Suppressor macrophage treated with lipopolysaccharide for 1 hour (primary cell): ENCODE measurements around the gene SNAI1.
"Not testable (repeated sequence)": the region's sequence is repeated elsewhere in the genome, so short reads cannot be mapped to it uniquely, and the experiment has no call there.

Source experiments
- DNase-seq, 3 donors: peaks; one replicate each; pipeline ENCODE4 v3.0.0-alpha.2; 2020 to 2022

Gene SNAI1

GRCh38 chr20:49982346-49983122 lies at the start of gene SNAI1:
Gene SNAI1 (plus strand): TSS chr20:49982980. CDS start chr20:49983060, 80 bp downstream.
- DNase-seq, result peak; percentile 74 to 90 (median 76)

GRCh38 chr20:49935746-49936152 lies 47.0 kb upstream of the SNAI1 start:
- DNase-seq, result no peak

- peak; percentile 93 to 99 (median 98) for DNase-seq
These were observed 46.4 kb upstream of the SNAI1 start, which contains the start of gene RNF114 for GRCh38 chr20:49936153-49937026. Gene RNF114 (plus strand): TSS chr20:49936397. CDS start chr20:49936413, 16 bp downstream.

- DNase-seq, result peak in 2 of 3 donors; percentile 38 to 49
These were observed 45.5 kb upstream of the SNAI1 start for GRCh38 chr20:49937027-49937929.

GRCh38 chr20:49938173-49939163 lies 44.3 kb upstream of the SNAI1 start:
- DNase-seq, result peak; percentile 37 to 69 (median 54)

GRCh38 chr20:49941456-49941855 lies 41.3 kb upstream of the SNAI1 start:
- no peak for DNase-seq

GRCh38 chr20:49942303-49942702 lies 40.5 kb upstream of the SNAI1 start:
- DNase-seq, result no peak

GRCh38 chr20:49942942-49943341 lies 39.8 kb upstream of the SNAI1 start:
- DNase-seq, result no peak

- no peak for DNase-seq
These were observed 37.5 kb upstream of the SNAI1 start for GRCh38 chr20:49945306-49945700.

GRCh38 chr20:49945701-49946477 lies 36.9 kb upstream of the SNAI1 start:
- no peak for DNase-seq

GRCh38 chr20:49948178-49948577 lies 34.6 kb upstream of the SNAI1 start:
- no peak for DNase-seq

- DNase-seq, result peak in 1 of 3 donors; percentile 42
These were observed 33.8 kb upstream of the SNAI1 start for GRCh38 chr20:49948809-49949507.

- peak in 2 of 3 donors; percentile 42 to 65 for DNase-seq
These were observed 31.6 kb upstream of the SNAI1 start for GRCh38 chr20:49951151-49951550.

- DNase-seq, result no peak
These were observed 27.6 kb upstream of the SNAI1 start for GRCh38 chr20:49955167-49955566.

- not testable (repeated sequence) for DNase-seq
These were observed 26.9 kb upstream of the SNAI1 start for GRCh38 chr20:49955830-49956396.

- no peak for DNase-seq
These were observed 26.1 kb upstream of the SNAI1 start for GRCh38 chr20:49956689-49957088.

GRCh38 chr20:49957089-49957938 lies 25.5 kb upstream of the SNAI1 start:
- peak in 2 of 3 donors; percentile 21 to 27 for DNase-seq

GRCh38 chr20:49961413-49961812 lies 21.4 kb upstream of the SNAI1 start:
- peak in 2 of 3 donors; percentile 45 to 61 for DNase-seq
